ENCODE results near the gene SMCO2. TPM values are rescaled to one million over a fixed set of nuclear protein-coding genes. Genes with fewer than 3 reads are reported as not detected.

SMCO2 gene
- total and polyA plus RNA-seq, 9 of the 15 experiments (the other 6 are each of a cell fraction or from before 2014, with no cell fraction given) = not detected

DNA sequence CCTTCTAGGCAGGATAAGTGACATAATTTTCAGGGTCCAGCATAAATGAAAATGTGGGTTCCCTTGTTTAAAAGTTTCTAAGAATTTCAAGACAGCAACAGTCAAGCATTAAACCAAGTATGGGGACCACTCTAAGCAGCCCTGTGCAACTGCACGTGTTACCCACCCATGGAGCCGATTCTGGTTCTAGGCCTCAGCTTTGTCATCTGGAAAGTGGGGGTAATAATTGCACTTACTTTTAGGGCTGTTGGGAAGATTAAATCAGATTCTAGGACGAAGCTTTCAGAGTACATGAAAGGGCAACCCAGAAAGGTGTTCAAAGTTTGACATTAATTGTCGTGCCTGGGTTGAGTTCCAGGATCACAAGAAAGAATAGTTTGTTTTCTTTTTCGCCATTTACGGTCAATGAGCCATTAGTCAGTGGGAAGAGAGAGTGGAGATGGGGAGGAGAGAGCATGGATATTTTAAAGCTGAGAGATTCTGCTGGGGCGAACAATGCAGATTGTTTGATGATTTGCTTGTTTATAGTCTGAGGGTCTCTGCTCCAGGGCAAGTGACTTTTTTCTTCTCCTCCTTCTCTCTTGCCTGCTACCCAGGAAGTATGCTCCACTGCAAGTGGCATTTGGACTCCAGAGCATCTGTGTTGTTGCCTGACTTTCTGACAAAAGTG, 66.8 kb downstream of the SMCO2 start:
- BruUV-seq (replicated peaks) = no TSS peak
- Histone ChIP-seq H3K4me2 (ENCODE audit: insufficient read depth, low read length) (no peak overlapping the region), H4K20me1 (replicated peaks; ENCODE audit: control insufficient read depth, insufficient read depth, low read length) (no peaks in the 10 kb centered on the region), H3K4me1 (replicated peaks in 1 of 2; ENCODE audit: control insufficient read depth in 2 of 2, insufficient read depth in 2 of 2, low read length in 2 of 2) (no peaks in the 10 kb centered on the region), H3K9me1 (ENCODE audit: control insufficient read depth, insufficient read depth, low read length) (no peaks in the 10 kb centered on the region), H3K4me3 (no peak overlapping the region), H3K27ac (ENCODE audit: extremely low read depth, low read depth, low read length) (no peak overlapping the region), H2AFZ (ENCODE audit: low read depth, low read length) (no peak overlapping the region), H3K36me3 (ENCODE audit: control insufficient read depth, insufficient read depth, low read length) (no peaks in the 10 kb centered on the region), H3K9ac (ENCODE audit: insufficient read depth in 1 of 2, low read depth in 2 of 2, low read length in 2 of 2) (no peak overlapping the region), H3K79me2 (ENCODE audit: control insufficient read depth, insufficient read depth, low read length) (no peaks in the 10 kb centered on the region), H3K9me3 (replicated peaks; ENCODE audit: control insufficient read depth, insufficient read depth, low read depth, low read length) (no peaks in the 10 kb centered on the region), H3K27me3 (ENCODE audit: control insufficient read depth in 2 of 2, insufficient read depth in 2 of 2, low read length in 2 of 2) (peaks cover 12 to 17% of the 10 kb centered on the region in 2 experiments; a peak in 4 of 5 replicates)
- CTCF ChIA-PET (ENCODE audit: low intra/inter-chr PET ratio) = no interaction called here
- DNase-seq (ENCODE audit: extremely low read depth in 1 of 4, low spot score in 3 of 4) (no peak), ATAC-seq (no peak), FAIRE-seq (peak; percentile 44)
- in situ Hi-C loops (cut with MboI) (no loop called here), intact Hi-C loops (cut with micrococcal nuclease) (no loop called here)
- WGBS (ENCODE audit: insufficient coverage, low coverage, missing lambda C conversion rate) = 0% methylated on average over 7 of the region's 7 CpGs
- TF ChIP-seq RBM25 (IDR thresholded peaks at IDR 0.05; ENCODE audit: low read depth, low read length, severe bottlenecking) (peak; percentile 54), CTBP1 (IDR thresholded peaks at IDR 0.05; ENCODE audit: borderline replicate concordance) (no peak)
- POLR2A ChIA-PET = interaction anchor here (0.6 to 0.7 kb wide), 2 partner anchors 27 to 320 kb away, joined by 3 read pairs; no protein-coding TSS in a partner anchor

DNA sequence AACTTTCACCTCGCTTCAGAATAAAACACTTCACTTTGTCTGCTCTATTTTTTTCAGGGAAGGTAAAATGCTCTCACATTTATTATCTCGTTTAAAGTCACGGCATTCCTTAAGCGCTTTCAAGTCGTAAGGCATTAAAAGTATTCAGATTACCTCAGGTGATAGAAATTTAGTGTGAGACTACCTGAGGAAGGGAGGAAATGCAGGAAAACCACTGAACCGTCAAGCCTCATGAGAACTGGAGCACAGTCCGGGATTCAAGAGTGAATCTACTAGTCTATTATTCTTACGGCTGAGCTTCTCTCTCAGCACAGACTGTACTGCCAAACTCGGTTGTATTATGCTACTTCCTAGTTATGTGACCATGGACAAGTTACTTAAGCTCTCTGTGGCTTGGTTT, 69.1 kb downstream of the SMCO2 start:
- Histone ChIP-seq H3K9ac (ENCODE audit: insufficient read depth in 1 of 2, low read depth in 2 of 2, low read length in 2 of 2) (no peak overlapping the region), H4K20me1 (replicated peaks; ENCODE audit: control insufficient read depth, insufficient read depth, low read length) (no peaks in the 10 kb centered on the region), H3K4me1 (replicated peaks in 1 of 2; ENCODE audit: control insufficient read depth in 2 of 2, insufficient read depth in 2 of 2, low read length in 2 of 2) (peaks cover 0 to 3% of the 10 kb centered on the region in 2 experiments; a peak in 2 of 5 replicates), H3K9me3 (replicated peaks; ENCODE audit: control insufficient read depth, insufficient read depth, low read depth, low read length) (no peaks in the 10 kb centered on the region), H3K4me3 (no peak overlapping the region), H3K27me3 (ENCODE audit: control insufficient read depth in 2 of 2, insufficient read depth in 2 of 2, low read length in 2 of 2) (peaks cover 15 to 17% of the 10 kb centered on the region in 2 experiments; a peak in 4 of 5 replicates), H3K36me3 (ENCODE audit: control insufficient read depth, insufficient read depth, low read length) (no peaks in the 10 kb centered on the region), H3K4me2 (ENCODE audit: insufficient read depth, low read length) (no peak overlapping the region), H3K79me2 (ENCODE audit: control insufficient read depth, insufficient read depth, low read length) (no peaks in the 10 kb centered on the region), H3K9me1 (ENCODE audit: control insufficient read depth, insufficient read depth, low read length) (no peaks in the 10 kb centered on the region), H3K27ac (ENCODE audit: extremely low read depth, low read depth, low read length) (no peak overlapping the region), H2AFZ (ENCODE audit: low read depth, low read length) (no peak overlapping the region)
- in situ Hi-C loops (cut with MboI) (no loop called here), intact Hi-C loops (cut with micrococcal nuclease) (no loop called here)
- ChIA-PET CTCF (ENCODE audit: low intra/inter-chr PET ratio) (no interaction called here), POLR2A (no interaction called here)
- no peak for DNase-seq (ENCODE audit: extremely low read depth in 1 of 4, low spot score in 3 of 4)
- no TSS peak for BruUV-seq (replicated peaks)
- FAIRE-seq = no peak
- 3% methylated on average over 9 of the region's 9 CpGs for WGBS (ENCODE audit: insufficient coverage, low coverage, missing lambda C conversion rate)
- TF ChIP-seq NEUROD1 (IDR thresholded peaks at IDR 0.05; ENCODE audit: borderline replicate concordance, low read depth, low read length, partially characterized antibody) = no peak
- no peak for TF ChIP-seq KLF1 (tag; IDR thresholded peaks at IDR 0.05)
- no peak for TF ChIP-seq NFE2 (IDR thresholded peaks at IDR 0.05; ENCODE audit: low read depth)
- ATAC-seq = no peak

Data from K562 (cell line).